GM12892 (cell line): ENCODE measurements around the gene SMIM35.

Source experiments
- POLR2A ChIP-seq: IDR thresholded peaks from 2 replicates; pipeline ENCODE4 v1.6.1; 2011; ENCODE audit warnings: low read depth, low read length, control low read depth
- POLR2AphosphoS5 ChIP-seq: IDR thresholded peaks from 2 replicates; pipeline ENCODE4 v1.6.1; 2011; ENCODE audit warnings: low read depth, low read length, control low read depth
- TAF1 ChIP-seq: IDR thresholded peaks from 2 replicates; pipeline ENCODE4 v1.6.1; 2011; ENCODE audit warnings: low read depth, mild to moderate bottlenecking, control low read depth, low read length, borderline replicate concordance

DNA sequence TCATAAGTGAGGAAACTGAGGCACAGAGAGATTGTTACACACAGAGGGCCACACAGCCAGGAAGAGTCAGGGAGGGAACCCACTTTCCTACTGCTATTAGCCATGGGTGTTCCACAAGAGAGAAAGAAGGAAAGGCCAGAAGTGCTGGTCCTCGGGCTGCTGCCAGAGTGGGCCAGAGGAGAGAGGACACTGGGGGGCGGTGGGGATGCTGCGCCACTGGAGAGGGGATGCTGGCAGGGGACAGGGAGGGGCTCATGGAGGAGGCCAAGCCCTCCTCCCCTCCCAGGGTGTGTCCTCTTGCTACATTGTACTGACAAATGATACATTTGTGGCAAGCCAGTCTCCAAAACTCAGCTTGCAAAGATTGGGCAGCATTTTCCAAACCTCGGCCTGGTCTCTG lies 90.7 kb downstream of the SMIM35 start:
- no peak for TF ChIP-seq POLR2A
- no peak for TF ChIP-seq TAF1
- TF ChIP-seq POLR2AphosphoS5 = no peak
